KMS-11 (cell line): ENCODE results near the gene NETO1.

ENCODE experiments used
- H2AFZ ChIP-seq: fragments of 200-600 bp; sonication (generic); 2 replicates; pipeline ENCODE4 v1.6.1; 2016; ENCODE audit warnings: antibody characterized with exemption, mixed run types, low read depth
- H3K27ac ChIP-seq: fragments of 200-600 bp; sonication (generic); 2 replicates; pipeline ENCODE4 v1.6.1; 2016; ENCODE audit warnings: mild to moderate bottlenecking, mixed run types
- H3K27me3 ChIP-seq: fragments of 200-600 bp; sonication (generic); 2 replicates; pipeline ENCODE4 v1.6.1; 2017; ENCODE audit warnings: mild to moderate bottlenecking, low read depth, mixed run types, moderate library complexity; ENCODE audit not compliant: insufficient read depth
- H3K36me3 ChIP-seq: fragments of 200-600 bp; sonication (generic); 2 replicates; pipeline ENCODE4 v1.6.1; 2017; ENCODE audit warnings: mild to moderate bottlenecking, mixed run types; ENCODE audit not compliant: insufficient read depth
- H3K4me1 ChIP-seq: fragments of 200-600 bp; sonication (generic); 2 replicates; pipeline ENCODE4 v1.6.1; 2016; ENCODE audit warnings: mild to moderate bottlenecking, low read depth, mixed run types; ENCODE audit not compliant: poor library complexity, severe bottlenecking
- H3K4me2 ChIP-seq: fragments of 200-600 bp; sonication (generic); 2 replicates; pipeline ENCODE4 v1.7.0; 2016; ENCODE audit warnings: mild to moderate bottlenecking, mixed run types
- H3K4me3 ChIP-seq: fragments of 200-600 bp; sonication (generic); IDR thresholded peaks from 2 replicates; pipeline ENCODE4 v1.6.1; 2017; ENCODE audit warnings: low read depth, low read length, mixed read lengths; ENCODE audit not compliant: insufficient read depth
- H3K79me2 ChIP-seq: fragments of 200-600 bp; sonication (generic); 2 replicates; pipeline ENCODE4 v1.6.1; 2016; ENCODE audit warnings: low read depth, mixed run types; ENCODE audit not compliant: insufficient read depth
- H3K9ac ChIP-seq: fragments of 200-600 bp; sonication (generic); 2 replicates; pipeline ENCODE4 v1.6.1; 2016; ENCODE audit warnings: mild to moderate bottlenecking, mixed run types
- H4K20me1 ChIP-seq: fragments of 200-600 bp; sonication (generic); 2 replicates; pipeline ENCODE4 v1.6.1; 2016; ENCODE audit warnings: mild to moderate bottlenecking, mixed run types; ENCODE audit not compliant: insufficient read depth
- CTCF ChIP-seq: fragments of 200-600 bp; sonication (generic); conservative IDR thresholded peaks from 2 replicates; pipeline ENCODE4 v1.6.1; 2017; ENCODE audit warnings: low read depth, mild to moderate bottlenecking, antibody characterized with exemption, low read length, moderate library complexity, mixed read lengths

The NETO1 gene

GRCh38 chr18:72867746-72868584, at the start of gene NETO1:
TSS of gene NETO1 (minus strand) at chr18:72867987. CDS start at chr18:72867291, 696 bp downstream.
- Histone ChIP-seq H3K36me3 (no peaks in the 10 kb centered on the region), H4K20me1 (no peaks in the 10 kb centered on the region), H3K9ac (no peak within 1 kb of the TSS), H3K27me3 (no peaks in the 10 kb centered on the region), H3K4me2 (no peak within 1 kb of the TSS), H3K79me2 (no peaks in the 10 kb centered on the region), H3K4me3 (no peak within 1 kb of the TSS), H2AFZ (no peak within 1 kb of the TSS), H3K27ac (no peak within 1 kb of the TSS), H3K4me1 (no peaks in the 10 kb centered on the region)
- TF ChIP-seq CTCF, result no peak

- no peak overlapping the region for H3K4me2 ChIP-seq
- H3K79me2 ChIP-seq, result no peaks in the 10 kb centered on the region
- no peaks in the 10 kb centered on the region for H4K20me1 ChIP-seq
- TF ChIP-seq CTCF, result no peak
- no peaks in the 10 kb centered on the region for H3K27me3 ChIP-seq
- no peaks in the 10 kb centered on the region for H3K4me1 ChIP-seq
- no peak overlapping the region for H3K4me3 ChIP-seq
- H3K27ac ChIP-seq, result no peak overlapping the region
- H3K9ac ChIP-seq, result no peak overlapping the region
- no peak overlapping the region for H2AFZ ChIP-seq
- no peaks in the 10 kb centered on the region for H3K36me3 ChIP-seq
These were observed 42.3 kb upstream of the NETO1 start for GRCh38 chr18:72910045-72910444.

- Histone ChIP-seq H3K27me3 (no peaks in the 10 kb centered on the region), H3K27ac (no peak overlapping the region), H3K9ac (no peak overlapping the region), H3K4me1 (no peaks in the 10 kb centered on the region), H3K4me2 (no peak overlapping the region), H4K20me1 (no peaks in the 10 kb centered on the region), H3K36me3 (no peaks in the 10 kb centered on the region), H2AFZ (no peak overlapping the region), H3K79me2 (no peaks in the 10 kb centered on the region), H3K4me3 (no peak overlapping the region)
- no peak for TF ChIP-seq CTCF
These were observed 40.4 kb upstream of the NETO1 start for GRCh38 chr18:72908181-72908580.

GRCh38 chr18:72903033-72903432, 35.2 kb upstream of the NETO1 start:
- Histone ChIP-seq H3K79me2 (no peaks in the 10 kb centered on the region), H3K27ac (no peak overlapping the region), H3K4me3 (no peak overlapping the region), H4K20me1 (no peaks in the 10 kb centered on the region), H3K4me1 (no peaks in the 10 kb centered on the region), H3K9ac (no peak overlapping the region), H3K27me3 (no peaks in the 10 kb centered on the region), H2AFZ (no peak overlapping the region), H3K4me2 (no peak overlapping the region), H3K36me3 (no peaks in the 10 kb centered on the region)
- TF ChIP-seq CTCF, result no peak
